GM12891 (cell line): ENCODE results near the gene PITPNC1.

Experiments used
- PAX5 ChIP-seq: IDR thresholded peaks from 2 replicates; pipeline ENCODE4 v1.6.1; 2011; ENCODE audit warnings: low read length, moderate library complexity, mild to moderate bottlenecking; ENCODE audit not compliant: insufficient read depth, severe bottlenecking
- POLR2A ChIP-seq: IDR thresholded peaks from 2 replicates; pipeline ENCODE4 v1.6.1; 2011; ENCODE audit warnings: low read depth, low read length, control low read depth
- POLR2AphosphoS5 ChIP-seq: IDR thresholded peaks from 2 replicates; pipeline ENCODE4 v1.6.1; 2011; ENCODE audit warnings: low read depth, low read length, control low read depth
- POU2F2 ChIP-seq: IDR thresholded peaks from 2 replicates; pipeline ENCODE4 v1.6.1; 2011; ENCODE audit warnings: low read depth, mild to moderate bottlenecking, control low read depth, low read length, moderate library complexity
- TAF1 ChIP-seq: IDR thresholded peaks from 2 replicates; pipeline ENCODE4 v1.6.1; 2011; ENCODE audit warnings: low read depth, low read length, control low read depth

DNA sequence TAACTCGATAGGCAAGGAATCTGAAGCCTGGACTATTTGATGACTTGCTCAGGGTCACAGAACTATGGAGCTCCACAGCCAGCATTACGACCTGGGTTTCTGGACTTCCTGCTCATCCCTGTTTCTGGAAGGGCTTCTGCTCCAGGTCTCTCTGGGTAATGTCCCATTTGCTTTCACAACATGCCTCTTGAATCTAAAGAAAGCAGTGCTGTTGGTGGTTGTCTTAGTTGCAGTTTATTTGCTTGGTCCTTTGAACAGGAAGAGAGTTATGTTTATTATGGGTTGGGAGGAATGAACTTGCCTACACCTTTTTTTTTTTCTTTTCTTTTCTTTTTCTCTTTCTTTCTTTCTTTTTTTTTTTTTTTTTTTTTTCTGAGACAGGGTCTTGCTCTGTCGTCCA is 84.8 kb downstream of the PITPNC1 start:
- no peak for TF ChIP-seq TAF1
- no peak for TF ChIP-seq POLR2AphosphoS5
- no peak for TF ChIP-seq POLR2A
- no peak for TF ChIP-seq PAX5
- TF ChIP-seq POU2F2 = no peak
